GM21737 (cell line): Measurements from ENCODE around the gene ZBTB48.
"Not testable (repeated sequence)": the region's sequence is repeated elsewhere in the genome, so short reads cannot be mapped to it uniquely, and the experiment has no call there.

ENCODE experiments used
- ATAC-seq: cut with Tn5 transposase; IDR thresholded peaks from one replicate; pipeline ENCODE4 v1.9.1; 2021; ENCODE audit warnings: mild to moderate bottlenecking, moderate library complexity; ENCODE audit not compliant: unreplicated experiment

Gene ZBTB48

GRCh38 chr1:6579374-6580118 lies at the start of gene ZBTB48:
ZBTB48 (plus strand) TSS chr1:6579994; CDS start chr1:6580610, 616 bp downstream.
- peak; percentile 92 for ATAC-seq

DNA sequence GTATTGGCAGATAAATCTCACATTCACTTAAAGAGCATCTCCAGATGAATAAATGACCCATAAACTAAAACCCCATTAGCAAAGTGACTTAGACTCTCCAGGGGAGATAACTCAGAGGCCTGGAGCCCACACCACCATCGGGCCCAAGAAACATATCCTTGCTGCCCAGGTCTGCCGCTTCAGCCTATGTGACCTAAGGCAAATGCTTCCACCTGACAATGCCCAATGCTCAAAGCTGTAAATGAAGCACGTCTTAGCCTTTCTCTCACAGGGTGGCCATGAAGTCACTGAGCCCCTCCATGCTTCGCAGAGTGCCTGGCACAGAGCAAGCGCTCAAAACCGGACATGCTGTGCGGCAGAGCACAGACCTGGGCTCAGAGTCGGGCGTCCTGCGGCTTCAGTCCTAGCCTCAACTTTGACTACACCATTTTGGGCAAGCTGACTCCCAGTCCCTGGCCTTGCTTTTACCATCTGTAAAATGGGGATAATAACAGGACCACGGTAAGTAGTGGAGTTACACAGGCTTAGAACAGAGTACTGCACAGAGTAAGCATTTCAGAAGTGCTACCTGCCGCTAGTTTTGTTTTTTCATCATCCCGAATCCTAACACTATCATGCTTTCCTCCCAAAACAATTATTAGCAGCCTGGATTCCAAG lies 49.2 kb upstream of the ZBTB48 start:
- ATAC-seq = no peak

DNA sequence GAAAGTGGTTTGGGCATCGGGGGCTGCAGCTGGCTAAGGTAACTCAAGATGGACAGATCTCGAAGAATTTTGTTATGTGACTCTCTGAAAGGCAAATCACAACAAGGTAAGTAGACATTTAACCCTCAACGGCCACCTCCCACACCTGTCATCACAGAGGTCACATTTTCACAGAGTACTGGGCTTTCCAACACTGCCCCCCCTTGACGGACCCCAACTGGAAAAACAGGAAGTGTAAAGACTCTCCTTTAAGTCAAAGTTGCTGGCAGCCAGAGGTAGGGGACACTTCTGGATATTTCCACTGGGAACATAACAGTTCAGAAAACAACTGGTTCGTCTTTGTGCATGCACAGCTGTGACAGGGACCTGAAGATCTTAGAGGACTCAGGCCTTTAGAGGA lies 47.8 kb upstream of the ZBTB48 start:
- ATAC-seq = no peak

- ATAC-seq = no peak
Measured at GRCh38 chr1:6534248-6534822, 45.5 kb upstream of the ZBTB48 start.

DNA sequence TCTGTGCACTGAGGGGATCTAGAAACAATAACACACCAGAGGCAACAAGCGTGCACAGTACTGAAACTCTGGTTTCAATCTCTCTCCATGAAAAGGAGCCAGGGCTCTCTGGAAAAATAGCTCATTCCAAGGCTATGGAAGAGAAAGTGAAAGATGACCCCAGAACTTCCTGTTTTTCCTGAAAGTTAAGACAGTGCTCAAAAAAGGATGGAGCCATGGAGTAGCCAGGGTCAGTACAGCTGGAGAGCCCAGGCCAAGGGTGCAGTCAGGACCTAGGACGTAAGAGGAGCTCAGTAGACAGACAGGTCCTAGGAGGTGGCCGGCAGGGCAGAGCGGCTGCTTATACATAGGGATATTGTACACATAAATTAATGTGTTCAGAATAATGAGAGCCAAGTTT lies 44.6 kb upstream of the ZBTB48 start:
- ATAC-seq = no peak

GRCh38 chr1:6536291-6536690 lies 43.5 kb upstream of the ZBTB48 start:
- ATAC-seq = no peak

DNA sequence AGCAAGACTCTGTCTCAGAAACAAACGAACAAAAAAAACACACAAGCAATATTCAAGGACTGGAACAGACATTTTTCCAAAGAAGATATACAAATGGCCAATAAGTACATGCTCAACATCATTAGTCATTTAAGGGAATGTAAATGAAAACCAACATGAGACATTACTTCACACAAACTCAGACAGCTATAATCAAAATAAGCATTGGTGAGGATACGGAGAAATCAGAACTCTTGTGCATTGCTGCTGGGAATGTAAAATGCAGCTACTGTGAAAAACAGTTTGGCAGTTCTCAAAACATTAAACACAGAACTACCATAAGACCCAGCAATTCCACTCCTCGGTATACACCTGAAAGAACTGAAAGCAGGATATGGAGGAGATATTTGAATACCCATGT lies 40.8 kb upstream of the ZBTB48 start:
- no peak for ATAC-seq

DNA sequence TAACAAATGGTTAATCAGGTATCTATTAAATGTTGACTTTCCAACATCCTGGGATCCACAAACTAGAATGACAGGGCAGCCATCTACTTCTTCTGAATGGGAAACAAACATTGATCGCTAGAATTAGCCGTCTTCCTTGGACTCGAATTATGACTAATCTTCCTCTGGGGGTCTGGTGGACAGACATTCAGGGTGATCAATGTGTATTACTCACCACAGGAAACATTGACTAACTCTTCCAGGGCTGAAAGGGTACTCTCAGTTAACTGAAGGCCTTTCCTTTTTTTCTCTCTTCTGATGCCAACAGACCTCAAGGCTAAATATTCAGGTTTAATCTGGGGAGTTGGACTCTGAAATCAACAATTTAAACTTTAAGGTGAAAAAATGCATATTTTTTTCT lies 35.0 kb upstream of the ZBTB48 start:
- ATAC-seq = no peak

DNA sequence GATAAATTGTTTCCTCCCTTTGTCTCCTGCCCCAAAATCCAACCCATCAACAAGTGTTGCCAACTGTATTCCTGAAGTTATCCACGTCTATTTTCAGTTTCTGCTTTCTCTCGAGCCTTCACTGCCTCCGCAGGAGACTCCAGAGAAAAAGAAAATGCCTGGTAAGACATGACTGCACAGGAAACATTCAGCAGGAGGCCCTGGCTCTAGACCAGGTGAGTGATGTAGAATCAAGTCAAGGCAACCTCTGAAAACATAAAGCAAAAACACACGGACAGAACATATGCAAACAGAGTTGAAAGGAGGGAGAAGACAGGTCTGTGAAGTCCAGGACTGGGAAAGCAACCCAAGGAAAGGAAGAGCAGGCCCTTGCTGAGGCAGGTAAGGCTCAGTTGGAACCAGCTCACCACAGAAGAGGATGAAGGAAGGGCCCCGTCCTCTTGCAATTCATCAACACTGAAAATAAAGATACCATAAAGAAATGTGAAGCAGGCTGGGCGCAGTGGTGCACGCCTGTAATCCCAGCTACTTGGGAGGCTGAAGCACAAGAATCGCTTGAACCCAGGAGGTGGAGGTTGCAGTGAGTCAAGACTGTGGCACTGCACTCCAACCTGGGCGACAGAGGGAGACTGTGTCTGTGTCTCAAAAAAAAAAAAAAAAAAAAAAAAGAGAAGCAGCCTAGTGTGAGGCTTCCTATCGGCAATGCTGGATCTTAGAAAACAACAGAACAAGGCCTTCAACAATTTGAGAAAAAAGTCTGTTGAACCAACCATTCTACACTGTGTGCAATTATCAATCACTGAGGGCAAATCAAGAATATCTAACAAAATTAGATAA lies 34.3 kb upstream of the ZBTB48 start:
- no peak for ATAC-seq

GRCh38 chr1:6546326-6546725 lies 33.5 kb upstream of the ZBTB48 start:
- ATAC-seq = no peak

GRCh38 chr1:6547301-6547700 lies 32.5 kb upstream of the ZBTB48 start:
- ATAC-seq = no peak

DNA sequence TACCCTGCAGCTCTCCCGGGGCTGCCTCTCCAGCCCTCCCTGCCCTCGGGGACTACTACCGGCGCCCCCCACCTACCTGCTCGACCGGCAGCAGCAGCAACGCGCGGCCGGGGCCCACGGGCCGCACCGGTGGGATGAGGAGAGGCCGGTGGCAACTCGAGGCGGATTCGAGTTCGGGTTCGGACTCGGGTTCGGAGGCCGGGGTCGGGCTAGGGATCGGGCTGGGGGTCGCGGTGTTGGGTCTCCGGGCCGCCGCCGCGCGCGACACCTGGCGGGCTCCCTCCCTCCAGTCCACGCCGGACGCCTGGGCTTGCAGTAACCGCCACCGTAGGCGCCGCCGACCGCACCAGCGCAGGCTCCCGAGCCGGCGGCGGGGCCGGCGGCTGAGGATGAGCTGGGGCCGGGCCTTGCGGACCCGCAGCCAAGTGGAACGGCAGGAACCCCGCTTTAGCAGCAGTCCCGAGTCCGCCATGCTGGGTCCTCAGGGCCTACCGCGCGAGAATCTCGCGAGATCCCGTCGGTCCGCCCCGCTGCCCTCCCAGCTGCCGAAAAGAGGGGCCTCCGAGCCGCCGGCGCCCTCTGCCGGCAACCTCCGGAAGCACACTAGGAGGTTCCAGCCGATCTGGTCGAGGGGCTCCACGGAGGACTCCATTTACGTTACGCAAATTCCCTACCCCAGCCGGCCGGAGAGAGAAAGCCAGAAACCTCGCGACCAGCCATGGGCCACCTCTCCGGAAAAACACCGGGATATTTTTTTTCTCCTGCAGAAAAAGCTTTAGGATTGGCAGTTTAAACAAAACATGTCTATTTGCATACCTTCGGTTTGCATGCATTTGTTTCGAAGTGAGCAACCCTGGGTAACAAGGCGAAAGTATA lies 25.5 kb upstream of the ZBTB48 start, which contains the start of gene NOL9:
NOL9 (minus strand) TSS at position 483 of the 876 bp plus-strand sequence; CDS start at position 472, 11 bp downstream.
- ATAC-seq = peak; percentile 87

- ATAC-seq = no peak
Measured at GRCh38 chr1:6554907-6555778, 24.7 kb upstream of the ZBTB48 start, which contains the start of gene TAS1R1. TAS1R1 (plus strand) TSS chr1:6555307; CDS start chr1:6555374, 67 bp downstream.

GRCh38 chr1:6557597-6557996 lies 22.2 kb upstream of the ZBTB48 start:
- ATAC-seq = no peak

DNA sequence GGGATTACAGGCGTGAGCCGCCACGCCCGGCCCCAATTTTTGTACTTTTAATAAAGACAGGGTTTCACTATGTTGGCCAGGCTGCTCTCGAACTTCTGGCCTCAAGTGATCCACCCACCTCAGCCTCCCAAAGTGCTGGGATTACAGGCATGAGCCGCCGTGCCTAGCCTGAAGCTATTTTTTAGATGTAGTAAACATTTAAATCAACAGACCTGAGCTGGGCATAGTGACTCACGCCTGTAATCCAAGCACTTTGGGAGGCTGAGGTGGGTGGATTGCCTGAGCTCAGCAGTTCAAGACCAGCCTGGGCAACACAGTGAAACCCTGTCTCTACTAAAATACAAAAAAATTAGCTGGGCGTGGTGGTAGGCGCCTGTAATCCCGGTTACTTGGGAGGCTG lies 20.6 kb upstream of the ZBTB48 start:
- ATAC-seq = not testable (repeated sequence)

DNA sequence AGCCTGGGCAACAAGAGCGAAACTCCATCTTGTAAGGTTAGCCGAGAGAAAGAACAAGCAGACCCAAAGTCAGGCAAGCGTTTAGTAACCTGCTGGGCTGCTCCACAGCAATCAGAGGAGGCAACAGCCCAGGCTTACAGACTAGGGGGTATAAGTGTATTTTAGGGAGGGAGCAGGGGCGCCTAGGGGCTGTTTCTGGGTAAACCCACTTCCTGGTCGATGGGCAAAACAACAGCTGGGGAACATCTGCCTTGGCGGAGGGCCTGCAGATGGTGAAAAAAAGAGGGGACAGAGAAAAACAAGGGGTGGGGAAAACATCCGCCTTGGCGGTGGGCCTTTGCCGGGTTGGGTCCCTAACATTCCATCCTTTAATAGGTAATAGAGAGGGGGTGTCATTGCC lies 19.5 kb upstream of the ZBTB48 start:
- ATAC-seq = no peak

GRCh38 chr1:6569033-6569432 lies 10.8 kb upstream of the ZBTB48 start:
- no peak for ATAC-seq

DNA sequence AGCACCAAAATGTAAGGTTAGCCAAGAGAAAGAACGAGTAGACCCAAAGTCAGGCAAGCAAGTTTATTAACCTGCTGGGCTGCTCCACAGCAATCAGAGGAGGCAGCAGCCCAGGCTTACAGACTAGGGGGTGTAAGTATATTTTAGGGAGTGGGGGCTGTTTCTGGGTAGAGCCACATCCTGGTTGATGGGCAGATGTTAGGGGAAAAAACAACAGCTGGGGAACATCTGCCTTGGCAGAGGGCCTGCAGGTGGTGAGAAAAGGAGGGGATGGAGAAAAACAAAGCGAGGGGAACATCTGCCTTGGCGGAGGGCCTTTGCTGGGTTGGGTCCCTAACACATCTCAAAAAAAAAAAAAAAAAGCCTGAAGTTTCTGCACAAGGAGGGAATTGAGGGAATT lies 9.7 kb upstream of the ZBTB48 start:
- ATAC-seq = no peak

DNA sequence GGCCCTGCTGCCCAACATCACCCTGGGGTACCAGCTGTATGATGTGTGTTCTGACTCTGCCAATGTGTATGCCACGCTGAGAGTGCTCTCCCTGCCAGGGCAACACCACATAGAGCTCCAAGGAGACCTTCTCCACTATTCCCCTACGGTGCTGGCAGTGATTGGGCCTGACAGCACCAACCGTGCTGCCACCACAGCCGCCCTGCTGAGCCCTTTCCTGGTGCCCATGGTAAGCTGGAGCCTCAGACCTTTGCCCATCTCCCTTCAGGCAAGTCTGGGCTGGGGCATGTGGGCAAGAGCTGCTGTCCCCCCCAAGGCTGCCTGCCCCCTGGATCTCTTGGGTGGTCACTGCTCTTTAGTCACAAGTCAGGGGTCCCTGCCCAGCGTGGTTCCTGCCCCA lies 8.8 kb upstream of the ZBTB48 start:
- no peak for ATAC-seq
